ENCODE results near the gene PMVK. TPM values are rescaled to one million over a fixed set of nuclear protein-coding genes. Genes with fewer than 3 reads are reported as not detected.

PMVK gene
- 5.1 and 5.5 TPM in 2 replicates for total RNA-seq

GRCh38 chr1:154936555-154937084 is at the start of gene PMVK:
TSS of gene PMVK (minus strand) at chr1:154936719. CDS start at chr1:154936685, 34 bp downstream.

GRCh38 chr1:154982897-154983648 is 46.6 kb upstream of the PMVK start, which contains the start of gene FLAD1:
TSS of gene FLAD1 (plus strand) at chr1:154983344. CDS start at chr1:154983695, 351 bp downstream.

GRCh38 chr1:154974102-154974807 is 37.7 kb upstream of the PMVK start, which contains the start of gene CKS1B:
TSS of gene CKS1B (plus strand) at chr1:154974681. CDS start at chr1:154974746, 65 bp downstream.

GRCh38 chr1:154970631-154971340 is 34.3 kb upstream of the PMVK start, which contains the start of gene SHC1:
TSS of gene SHC1 (minus strand) at chr1:154970747. CDS start at chr1:154970526, 221 bp downstream.

GRCh38 chr1:154961207-154962155 is 25.0 kb upstream of the PMVK start, which contains the start of gene PYGO2:
TSS of gene PYGO2 (minus strand) at chr1:154961782. CDS start at chr1:154961576, 206 bp downstream.

GRCh38 chr1:154955718-154956543 is 19.4 kb upstream of the PMVK start, which contains the start of gene PBXIP1:
TSS of gene PBXIP1 (minus strand) at chr1:154956099. CDS start at chr1:154953721, 2,378 bp downstream.

Other genes starting within 250 kb of the PMVK start
- under 0.01 and 0.18 TPM in 2 replicates for gene KCNN3, start 66.4 kb downstream of the PMVK start, total RNA-seq
- gene PBXIP1, start 19.4 kb upstream of the PMVK start, total RNA-seq: 97.0 and 105 TPM in 2 replicates
- gene PYGO2, start 25.1 kb upstream of the PMVK start, total RNA-seq: 13.1 and 15.1 TPM in 2 replicates
- gene SHC1, start 34.0 kb upstream of the PMVK start, total RNA-seq: 180 and 202 TPM in 2 replicates
- 17.4 and 25.2 TPM in 2 replicates for gene CKS1B, start 38.0 kb upstream of the PMVK start, total RNA-seq
- 17.2 and 18.7 TPM in 2 replicates for gene FLAD1, start 46.6 kb upstream of the PMVK start, total RNA-seq
- gene LENEP, start 56.9 kb upstream of the PMVK start, total RNA-seq: 0.18 and 0.28 TPM in 2 replicates
- gene ZBTB7B, start 66.1 kb upstream of the PMVK start, total RNA-seq: 9.1 and 10.8 TPM in 2 replicates
- under 0.01 TPM in 2 replicates for gene DCST2, start 97.1 kb upstream of the PMVK start, total RNA-seq
- gene DCST1, start 97.1 kb upstream of the PMVK start, total RNA-seq: not detected in 2 replicates
- gene ADAM15, start 114.6 kb upstream of the PMVK start, total RNA-seq: 46.2 and 70.4 TPM in 2 replicates
- 3.7 and 4.0 TPM in 2 replicates for gene EFNA4, start 127.0 kb upstream of the PMVK start, total RNA-seq
- gene EFNA3, start 142.1 kb upstream of the PMVK start, total RNA-seq: 0.14 and 0.83 TPM in 2 replicates
- 0.71 and 1.1 TPM in 2 replicates for gene EFNA1, start 191.2 kb upstream of the PMVK start, total RNA-seq
- 35.4 and 37.4 TPM in 2 replicates for gene SLC50A1, start 199.1 kb upstream of the PMVK start, total RNA-seq
- gene DPM3, start 203.8 kb upstream of the PMVK start, total RNA-seq: 45.9 and 52.1 TPM in 2 replicates
- gene KRTCAP2, start 236.6 kb upstream of the PMVK start, total RNA-seq: 119 and 168 TPM in 2 replicates
- 2.3 and 2.5 TPM in 2 replicates for gene TRIM46, start 237.1 kb upstream of the PMVK start, total RNA-seq

All from smooth muscle cell of bladder (primary cell).